SK-N-SH treated with all-trans-retinoic acid at 6 μM for 48 hours (cell line): Measurements from ENCODE around the gene CACNA1C.

Experiments
- ARNTL ChIP-seq: fragments of 450-650 bp; formaldehyde crosslinking; IDR thresholded peaks from 2 replicates; pipeline ENCODE4 v1.5.0; 2020; ENCODE audit warnings: low read depth, mild to moderate bottlenecking, moderate library complexity, borderline replicate concordance
- BACH2 ChIP-seq: fragments of 250-450 bp; sonication (Bioruptor Pico); IDR thresholded peaks from 2 replicates; pipeline ENCODE4 v1.9.0; 2021; ENCODE audit warnings: mild to moderate bottlenecking, borderline replicate concordance
- ESRRG ChIP-seq: fragments of 250-450 bp; sonication (Bioruptor Pico); IDR thresholded peaks from 2 replicates; pipeline ENCODE4 v1.6.1; 2021; ENCODE audit warnings: mild to moderate bottlenecking

GRCh38 chr12:2451025-2451424 lies 398.2 kb downstream of the CACNA1C start:
- TF ChIP-seq BACH2 (CRISPR knock-in tag) (no peak), ESRRG (CRISPR knock-in tag) (no peak), ARNTL (CRISPR knock-in tag) (no peak)
